SW 1271 (cell line): ENCODE data around the gene KCTD5.
A peak's percentile ranks its signal among the peaks of the same experiment; 100 is the strongest.
"Not testable (repeated sequence)": the region's sequence is repeated elsewhere in the genome, so short reads cannot be mapped to it uniquely, and the experiment has no call there.

Experiments
- DNase-seq, 2 experiments: peaks; one replicate each; lab custom pipeline; 2025; lab: John Stamatoyannopoulos, UW

KCTD5 gene

DNA sequence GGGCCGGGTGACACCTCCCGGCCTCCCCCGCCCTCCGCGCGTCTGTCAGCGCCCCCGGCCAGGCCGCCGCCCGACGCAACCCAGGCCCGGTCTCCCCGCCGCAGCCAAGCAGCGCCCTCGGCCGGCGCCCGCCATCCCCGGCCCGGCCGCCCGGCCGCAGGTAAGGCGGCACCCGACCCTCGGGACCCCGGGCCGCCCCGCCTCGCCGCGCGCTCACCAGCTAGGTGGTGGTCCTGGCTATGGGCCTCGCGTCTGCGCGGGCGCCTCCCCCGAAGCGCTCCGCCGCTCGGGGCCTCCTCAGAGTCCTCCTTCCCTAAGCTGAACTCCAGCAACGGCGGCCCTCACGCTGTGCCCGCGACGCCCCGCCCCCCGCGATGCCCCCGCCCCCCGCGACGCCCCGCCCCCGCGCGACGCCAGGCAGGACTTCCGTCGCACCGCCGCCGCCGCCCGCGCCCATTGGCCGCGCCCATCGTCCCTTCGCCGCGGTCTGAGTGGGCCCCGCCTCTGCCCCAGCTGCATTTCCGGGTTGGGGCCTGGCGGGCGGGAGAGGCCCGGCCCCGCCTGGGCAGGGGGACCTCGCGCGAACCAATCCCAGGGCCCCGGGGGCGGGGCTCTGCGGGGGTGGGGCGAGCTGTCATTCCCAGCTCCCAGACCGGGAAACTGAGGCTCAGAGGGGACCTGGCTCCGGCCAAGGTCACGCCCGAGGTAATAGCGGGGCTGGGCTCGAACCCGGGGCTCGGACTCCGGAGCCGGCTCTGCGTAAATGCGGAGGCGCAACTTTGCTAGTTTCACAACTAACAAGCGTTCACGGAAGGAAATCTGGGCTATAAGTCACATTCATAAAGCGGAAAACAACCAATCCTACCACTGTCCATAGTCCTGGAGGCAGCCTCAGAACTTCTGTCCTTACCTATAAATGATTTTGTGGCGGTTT, 9.0 kb upstream of the KCTD5 start:
- DNase-seq: peak; percentile 46 to 76

DNA sequence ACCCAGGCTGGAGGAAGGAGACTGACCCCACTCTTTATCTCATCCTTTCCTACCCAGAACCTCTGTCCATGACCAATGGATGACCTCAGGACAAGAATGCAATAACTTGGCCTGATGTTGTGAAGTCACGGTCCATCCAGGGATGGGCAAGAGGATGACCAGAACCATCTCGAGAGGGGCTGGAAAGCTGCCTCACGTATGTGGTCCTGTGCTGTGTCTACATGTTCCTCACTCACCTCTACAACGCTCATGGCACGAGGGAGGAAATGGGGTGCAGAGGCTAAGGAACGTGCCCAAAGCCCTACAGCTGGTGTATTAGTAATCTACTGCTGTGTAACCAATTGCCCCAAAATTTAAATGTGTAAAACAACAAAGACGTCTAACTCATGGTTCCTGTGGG, 7.3 kb upstream of the KCTD5 start:
- DNase-seq: no peak

DNA sequence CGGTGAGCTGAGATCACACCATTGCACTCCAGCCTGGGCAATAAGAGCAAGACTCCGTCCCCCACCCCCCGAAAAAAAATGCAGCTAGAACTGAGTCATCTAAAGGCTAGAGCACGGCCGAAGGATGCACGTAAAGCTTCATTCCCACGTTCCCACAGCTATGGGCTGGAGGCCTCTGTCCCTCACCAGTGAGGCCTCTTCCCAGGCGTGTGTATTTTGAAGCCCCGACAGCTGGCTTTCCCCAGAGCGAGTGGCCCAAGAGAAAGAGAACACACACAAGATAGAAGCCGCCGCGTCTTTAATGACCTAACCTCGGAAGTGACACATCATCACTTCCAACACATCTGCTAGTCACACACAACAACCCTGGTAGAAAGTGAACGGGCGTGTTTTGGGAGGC, 6.6 kb upstream of the KCTD5 start:
- DNase-seq: no peak

DNA sequence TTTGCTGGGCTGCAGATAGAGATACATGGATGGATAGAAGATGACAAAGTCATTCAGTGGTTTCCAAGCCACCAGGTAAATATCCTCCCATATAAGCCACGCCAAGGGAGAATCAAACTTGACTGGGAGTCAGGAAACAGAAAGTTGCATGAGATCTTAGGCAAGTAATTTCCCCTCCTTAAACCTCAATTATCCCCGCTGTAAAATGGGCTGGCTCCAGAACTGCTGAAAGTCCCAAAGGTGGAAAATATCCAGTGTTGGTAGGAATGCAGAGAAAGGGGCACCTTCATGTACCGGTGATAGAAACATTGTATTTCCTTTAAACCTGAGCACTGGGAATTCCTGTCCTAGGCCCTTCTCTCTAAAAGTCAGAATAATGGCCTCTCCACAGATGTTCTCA, 5.4 kb upstream of the KCTD5 start:
- DNase-seq: not testable (repeated sequence)

DNA sequence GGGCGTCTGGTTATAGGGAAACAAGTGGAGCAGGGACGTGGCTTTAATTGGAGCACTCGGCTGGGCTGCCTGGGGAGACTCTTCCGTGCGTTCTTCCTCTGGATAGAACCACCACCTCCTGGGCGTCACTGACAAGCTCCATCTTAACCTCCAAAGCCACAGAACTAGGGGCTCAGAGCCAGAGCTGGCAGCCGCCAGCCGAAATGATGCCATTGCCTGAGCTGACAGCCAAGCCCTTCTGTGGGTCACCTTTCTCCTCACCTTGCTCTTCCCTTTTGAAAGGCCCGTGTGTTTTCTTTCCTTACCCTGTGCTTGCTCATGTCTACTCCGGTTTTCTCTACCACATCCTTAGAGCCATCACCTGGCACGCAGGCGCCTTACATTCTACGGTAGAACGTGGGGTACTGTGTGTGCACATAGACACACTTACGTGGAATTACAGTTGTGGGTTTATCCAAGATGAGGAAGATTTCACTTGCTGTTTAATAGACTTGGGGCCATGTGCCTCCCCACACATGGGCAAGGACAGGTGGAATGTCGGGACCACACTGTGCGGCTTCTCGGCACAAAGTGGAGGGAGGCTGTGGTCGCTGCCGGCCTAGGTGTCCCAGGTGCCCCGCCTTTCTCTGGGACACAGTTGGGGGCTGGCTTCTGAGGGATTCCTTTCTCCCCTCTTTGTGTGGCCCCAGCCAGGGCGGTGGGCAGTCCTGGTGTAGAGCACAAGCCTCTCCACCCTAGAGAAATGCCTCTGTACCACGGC, 3.9 kb upstream of the KCTD5 start:
- DNase-seq: not testable (repeated sequence)

DNA sequence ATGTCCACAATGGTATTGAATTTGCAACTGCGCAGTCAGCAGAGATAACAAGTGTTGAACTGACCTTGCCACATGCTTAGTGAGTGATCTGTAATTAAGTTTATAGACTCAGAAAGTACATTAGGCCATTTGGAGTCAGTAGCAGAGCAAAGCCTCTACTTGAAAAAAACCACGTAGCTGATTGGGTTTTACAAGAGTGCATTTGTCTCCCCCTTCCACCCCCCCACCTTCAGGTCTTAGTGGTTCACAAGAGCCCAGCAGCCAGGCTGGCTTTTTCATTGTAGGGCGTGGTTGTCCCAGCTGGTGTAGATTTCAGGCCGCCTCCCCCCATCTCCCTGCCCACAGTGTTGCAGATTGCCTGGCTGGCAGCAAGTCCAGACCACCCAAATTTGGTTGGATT, 2.4 kb upstream of the KCTD5 start:
- not testable (repeated sequence) for DNase-seq

DNA sequence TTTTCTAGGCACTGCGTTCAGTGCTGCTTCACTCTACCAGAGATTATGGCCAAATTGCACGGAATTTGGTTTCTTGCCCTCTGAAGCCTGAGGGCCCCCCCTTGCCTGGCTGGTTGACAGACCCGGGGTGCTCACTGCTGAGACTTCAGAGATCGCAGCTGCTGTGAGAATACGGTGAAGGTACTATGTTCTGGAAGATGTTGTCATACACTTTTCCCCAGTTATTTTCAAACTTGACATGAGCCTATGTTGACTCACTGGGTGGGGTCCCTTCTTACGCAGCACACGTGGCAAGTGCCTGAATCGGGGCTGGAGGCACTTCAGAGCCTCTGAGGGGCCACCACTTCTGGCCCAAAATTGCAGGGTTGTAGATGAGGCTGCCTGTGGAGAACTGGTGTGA, 2.0 kb upstream of the KCTD5 start:
- DNase-seq: not testable (repeated sequence)

DNA sequence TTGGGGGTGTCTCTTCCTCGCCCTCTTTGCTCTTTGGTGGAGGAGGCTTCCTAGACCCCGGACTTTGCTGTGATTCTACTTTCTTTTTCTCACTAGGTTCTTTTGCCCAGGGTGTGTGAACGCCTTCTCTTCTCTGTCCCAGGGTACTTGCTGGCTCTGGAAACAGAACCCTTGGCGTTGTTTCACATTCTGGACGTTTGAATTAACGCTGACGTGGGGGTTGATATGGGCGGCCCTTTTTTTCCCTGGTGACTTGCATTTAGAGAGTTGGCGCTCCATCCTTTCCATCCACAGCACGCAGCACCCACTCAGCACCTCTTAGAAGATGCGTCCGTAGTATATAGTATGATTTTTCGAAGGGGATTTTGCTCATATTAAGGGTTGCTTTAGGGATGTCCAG, 718 bp downstream of the KCTD5 start:
- not testable (repeated sequence) for DNase-seq

DNA sequence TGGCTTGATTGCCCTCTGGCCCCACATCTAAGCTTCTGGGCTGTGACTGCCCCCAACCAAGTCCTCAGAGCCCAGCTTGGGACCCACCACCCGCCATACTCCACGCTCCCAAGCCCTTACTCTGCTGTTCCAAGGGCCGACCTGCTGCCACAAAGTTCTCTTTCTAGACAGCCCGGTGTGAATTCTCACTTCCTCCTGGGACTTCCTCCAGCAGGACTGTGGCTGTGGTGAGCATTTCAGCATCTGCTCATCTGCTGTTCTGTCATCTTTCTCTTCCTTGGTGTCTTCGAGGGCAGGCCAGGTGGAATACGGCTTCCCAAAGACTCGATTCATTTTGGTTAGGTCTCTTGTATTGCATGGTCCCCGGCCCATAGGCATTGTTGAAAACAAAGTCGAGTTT, 3.8 kb downstream of the KCTD5 start:
- not testable (repeated sequence) for DNase-seq

DNA sequence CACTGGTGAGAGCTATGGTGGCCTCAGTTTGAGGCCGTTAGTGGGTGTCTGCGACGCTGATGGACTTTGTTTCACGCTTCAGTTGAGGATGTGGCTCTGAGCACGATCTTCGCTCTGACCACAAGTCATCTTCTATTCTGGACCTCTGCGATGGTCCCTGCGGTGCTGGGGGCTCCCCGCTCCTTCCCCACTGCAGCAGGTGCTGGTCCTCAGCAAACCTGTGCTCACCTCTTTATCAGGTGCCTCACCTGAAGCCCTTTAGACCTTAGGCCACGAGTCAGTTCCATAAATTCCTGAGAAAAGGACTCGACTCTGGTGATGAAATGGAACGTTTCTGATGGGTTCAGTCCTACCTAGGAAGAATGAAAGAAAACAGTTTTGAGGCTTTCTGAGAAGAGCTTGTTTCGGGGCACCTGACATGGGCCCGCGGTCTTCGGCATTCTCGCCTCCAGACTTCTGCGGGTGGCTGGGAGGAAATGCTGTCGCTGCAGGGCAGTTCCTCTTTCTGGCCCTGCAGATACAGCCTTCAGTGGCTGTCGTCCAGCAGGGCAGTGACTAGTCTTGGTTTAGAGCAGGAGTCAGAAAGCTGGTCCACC, 4.7 kb downstream of the KCTD5 start:
- DNase-seq: no peak

DNA sequence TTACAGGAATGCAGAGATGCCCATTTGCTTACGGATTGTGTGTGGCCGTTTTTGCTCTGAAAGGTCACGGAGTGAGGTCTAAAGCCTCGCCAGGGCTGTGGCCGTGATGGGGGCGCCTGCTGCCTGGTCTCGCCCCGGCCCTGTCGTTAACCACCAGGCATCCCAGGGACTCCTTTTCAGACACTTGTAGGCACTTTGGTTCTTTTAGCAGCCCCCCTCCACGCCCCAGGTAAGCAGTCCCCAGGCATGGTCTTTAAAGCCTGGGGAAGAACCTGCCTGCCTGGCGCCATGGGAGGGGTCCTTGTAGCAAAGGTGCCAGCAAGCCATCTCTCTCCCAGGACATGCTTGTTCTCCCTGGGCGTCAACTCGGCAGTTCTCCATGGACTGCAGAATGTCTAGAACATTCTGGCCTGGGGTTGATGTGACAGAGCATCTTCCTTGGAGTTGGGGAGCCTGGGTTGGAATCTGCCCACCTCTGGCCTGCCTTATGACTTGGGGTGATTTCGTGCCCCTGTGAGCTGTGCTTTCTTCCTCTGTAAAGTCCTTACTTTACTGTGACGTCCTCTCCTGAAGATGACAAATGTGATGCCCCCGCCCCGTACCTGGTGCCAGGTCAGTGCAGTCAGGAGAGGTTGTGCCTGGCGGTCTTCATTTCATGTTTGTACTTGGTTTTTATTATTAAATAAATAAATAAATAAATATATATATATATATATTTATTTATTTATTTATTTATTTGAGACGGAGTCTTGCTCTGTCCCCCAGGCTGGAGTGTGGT, 5.4 kb downstream of the KCTD5 start:
- no peak for DNase-seq

DNA sequence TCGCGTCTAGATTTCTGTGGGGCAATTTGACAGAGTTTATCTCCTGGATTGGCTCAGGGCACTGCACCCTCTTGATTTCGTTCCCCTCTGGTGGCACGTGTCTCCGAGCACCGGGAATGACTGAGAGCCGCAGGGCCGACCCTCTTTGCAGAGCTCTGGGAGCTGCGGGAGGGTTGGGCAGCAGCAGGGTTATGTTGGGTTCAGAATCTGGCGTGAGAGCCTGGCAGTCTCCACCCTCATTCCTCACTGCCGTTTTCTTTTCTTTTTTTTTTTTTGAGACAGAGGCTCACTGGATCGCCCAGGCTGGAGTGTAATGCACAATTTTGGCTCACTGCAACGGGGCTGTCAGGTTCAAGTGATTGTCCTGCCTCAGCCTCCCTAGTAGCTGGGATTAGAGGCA, 7.1 kb downstream of the KCTD5 start:
- DNase-seq: not testable (repeated sequence)

DNA sequence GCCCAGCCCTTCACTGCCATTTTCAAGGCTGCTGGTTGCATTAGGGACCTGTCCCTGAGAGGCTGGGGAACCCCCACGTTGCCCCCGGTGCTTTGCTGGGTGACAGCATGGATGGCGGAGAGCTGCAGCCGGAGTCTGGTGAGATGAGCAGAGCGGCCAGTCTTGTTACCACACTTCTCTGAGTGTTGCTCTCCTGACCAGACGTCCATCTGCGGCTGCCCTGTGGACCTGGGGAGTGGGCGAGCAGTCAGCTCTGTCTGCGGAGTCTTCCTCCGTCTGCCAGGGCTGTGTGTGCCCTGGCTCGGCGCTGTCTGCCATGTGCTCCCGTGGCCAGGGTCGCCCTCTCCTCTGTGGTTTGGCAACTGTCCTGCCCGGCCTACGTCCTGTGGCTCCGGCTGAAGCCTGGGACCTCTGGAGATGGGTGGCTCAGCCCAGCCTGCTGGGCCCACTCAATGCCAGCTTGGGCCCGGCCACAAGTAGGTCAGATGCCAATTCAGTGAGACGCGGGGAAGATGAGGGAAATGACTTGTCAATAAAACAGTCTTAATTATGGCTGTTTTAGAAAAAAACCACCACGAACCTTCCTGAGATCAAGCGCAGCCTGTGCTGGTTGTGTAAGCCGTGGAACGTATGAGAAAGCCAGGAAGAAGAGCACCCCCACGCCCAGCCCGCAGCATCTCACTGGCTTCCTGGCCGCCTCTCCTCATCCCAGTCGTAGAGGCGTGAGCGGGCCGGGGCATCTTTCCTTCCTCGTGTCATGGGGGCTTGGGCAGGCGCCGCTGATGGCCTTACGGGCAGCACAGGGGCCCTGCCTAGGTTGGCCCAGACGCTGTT, 7.9 kb downstream of the KCTD5 start:
- DNase-seq: no peak

DNA sequence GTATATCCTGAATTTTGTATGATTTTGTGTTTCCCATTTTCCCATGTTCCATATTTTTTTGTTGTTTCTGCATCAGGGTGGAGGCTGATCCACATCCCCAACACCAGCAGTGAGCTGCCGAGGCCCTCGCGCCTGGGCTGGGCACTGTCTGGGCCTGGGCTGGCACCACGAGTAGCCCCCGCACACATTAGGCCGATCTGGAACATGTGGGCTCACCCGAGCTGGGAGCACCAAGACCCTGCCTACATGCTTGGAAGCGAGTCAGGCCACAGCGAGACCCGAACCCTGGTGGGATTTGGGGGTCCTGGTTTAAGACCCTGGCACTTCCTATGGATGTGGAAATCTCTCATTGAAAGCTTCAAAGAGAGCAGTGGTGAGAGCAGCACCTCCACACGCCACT, 8.5 kb downstream of the KCTD5 start:
- DNase-seq: no peak

DNA sequence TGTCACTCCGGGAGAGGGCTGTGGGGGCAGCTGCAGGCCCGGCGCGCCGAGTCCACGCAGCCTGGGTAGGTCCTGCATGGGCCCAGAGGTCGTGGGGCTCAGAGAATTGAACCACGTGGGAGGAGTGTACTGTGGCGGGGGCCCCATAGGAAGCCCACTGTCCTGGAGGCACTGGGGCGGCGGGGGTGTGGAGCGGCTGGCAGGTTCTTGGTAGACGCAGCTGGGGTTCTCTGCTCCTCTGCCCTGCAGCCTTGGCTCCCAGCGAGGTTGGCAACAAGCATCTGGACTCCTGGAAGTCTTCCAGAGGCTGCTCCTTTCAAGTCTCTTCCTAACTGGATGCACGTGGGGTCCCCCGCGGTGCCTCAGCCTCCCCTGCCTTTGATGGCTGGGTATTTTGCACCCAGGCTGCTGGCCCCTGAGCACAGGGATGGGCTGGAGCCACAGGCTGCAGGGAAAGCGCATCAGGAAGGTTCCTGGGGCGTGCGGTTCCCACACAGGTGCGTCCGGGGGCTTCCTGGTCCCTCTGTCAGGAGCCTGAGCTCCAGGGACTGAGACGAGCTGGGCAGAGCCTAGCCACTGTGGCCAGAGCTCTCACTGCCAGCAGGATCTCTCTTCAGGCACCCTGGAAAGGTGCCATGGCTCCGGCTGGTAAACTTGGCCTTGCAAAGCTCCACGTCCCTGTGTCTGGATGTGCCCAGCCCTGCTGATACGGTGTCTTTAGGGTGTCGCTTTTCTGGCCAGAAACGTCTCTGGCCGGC, 9.3 kb downstream of the KCTD5 start:
- no peak for DNase-seq

DNA sequence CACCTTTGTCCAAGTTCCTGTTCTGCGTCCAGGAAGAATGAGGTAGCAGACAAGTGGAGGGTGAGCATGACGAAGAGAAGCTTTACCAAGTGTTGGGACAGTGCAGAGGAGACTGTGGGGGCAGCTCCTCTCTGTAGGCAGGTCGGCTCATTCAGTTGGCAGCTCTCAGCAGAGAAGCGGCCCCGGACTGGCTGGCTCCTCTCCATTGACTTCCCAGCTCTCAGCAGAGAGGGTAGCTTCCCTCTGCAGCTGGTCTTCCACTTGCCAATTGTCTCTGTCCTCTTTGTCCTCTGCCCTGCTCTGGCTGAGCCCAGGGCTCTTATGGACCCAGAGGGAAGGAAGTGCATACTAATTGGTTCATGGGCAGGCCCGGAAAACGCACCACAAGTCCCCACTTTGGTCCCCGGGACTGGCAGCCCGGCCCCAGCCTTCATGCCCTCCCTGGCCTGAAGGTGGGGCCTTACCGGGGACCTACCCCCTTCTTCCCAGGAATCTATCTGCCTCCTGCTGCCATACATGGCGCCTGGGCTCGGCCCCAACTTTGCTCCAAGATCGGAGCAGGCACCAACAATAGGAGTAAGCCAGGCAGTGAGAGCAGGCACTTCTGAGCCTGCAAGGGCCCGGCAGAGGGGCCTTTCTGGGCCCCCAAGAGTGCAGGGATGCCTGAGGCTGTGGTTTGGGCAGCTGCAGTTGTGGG, 10.1 kb downstream of the KCTD5 start:
- DNase-seq: no peak

DNA sequence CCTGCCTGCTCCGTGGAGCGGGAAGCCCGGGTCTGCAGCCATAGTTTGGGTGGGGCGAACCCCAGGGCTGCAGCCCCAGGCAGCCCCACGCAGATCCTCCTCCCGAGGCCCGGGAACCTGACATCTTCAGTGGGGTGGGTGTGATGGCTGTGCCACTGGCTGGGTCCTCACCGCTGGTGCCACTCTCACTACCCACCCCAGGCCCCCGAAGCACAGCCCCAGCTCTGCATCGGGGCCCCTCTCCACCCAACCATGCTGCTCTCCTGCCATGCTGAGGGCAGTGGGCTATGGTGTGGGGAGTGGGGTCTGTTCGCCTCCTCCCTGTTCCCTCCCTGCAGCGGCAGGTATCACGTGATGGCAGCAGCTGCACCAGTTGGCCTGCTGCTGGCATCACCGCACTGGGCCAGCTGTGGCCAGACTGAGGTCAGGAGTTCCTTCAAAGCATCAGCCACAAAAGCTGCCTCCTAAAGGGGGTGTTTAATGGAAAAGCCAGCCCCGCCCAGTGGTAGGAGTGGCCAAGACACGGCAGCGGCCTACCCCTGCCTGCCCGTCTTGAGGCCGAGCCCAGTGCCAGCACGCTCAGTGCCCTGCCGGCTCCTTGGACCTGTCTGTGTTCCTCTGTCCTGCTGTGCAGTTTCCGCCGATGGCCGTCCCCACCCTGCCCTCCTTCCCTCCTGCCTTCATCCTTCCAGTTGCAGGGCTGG, 10.8 kb downstream of the KCTD5 start:
- no peak for DNase-seq

DNA sequence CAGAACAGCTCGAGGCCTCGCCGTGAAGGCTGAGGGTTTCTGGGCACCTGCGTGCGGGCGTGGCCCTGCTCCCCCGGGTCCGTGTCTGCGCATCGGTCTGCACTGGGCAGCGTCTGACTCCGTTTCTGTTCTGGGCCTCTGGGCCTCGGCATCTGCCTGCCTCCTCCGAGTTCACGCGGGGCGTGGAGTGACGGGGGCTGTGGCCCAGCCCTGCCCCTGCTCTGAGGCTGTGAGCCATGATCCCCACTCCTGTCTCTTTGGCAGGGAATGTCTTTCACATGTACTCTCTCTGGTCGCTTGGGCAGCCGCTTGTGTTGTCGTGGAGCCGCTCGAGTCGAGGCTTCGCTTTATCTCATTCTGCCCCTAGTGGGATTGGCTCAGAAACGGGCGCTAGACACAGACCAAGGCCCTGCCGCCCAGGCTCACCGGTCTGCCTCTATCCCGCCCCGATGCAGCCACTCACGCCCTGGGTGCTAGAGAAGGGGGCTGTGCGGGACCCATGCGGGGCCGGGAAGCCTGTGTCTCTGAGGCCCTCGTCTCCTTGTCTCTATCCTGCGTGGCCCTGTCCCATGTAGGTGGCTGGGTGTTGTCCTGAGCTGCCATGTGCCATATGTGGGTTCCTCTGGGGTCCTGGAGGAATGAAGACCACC, 14.4 kb downstream of the KCTD5 start:
- not testable (repeated sequence) for DNase-seq
